ENCODE data around the gene MAN2B2.
"Not testable (repeated sequence)": the region's sequence is repeated elsewhere in the genome, so short reads cannot be mapped to it uniquely, and the experiment has no call there.

Gene MAN2B2

DNA sequence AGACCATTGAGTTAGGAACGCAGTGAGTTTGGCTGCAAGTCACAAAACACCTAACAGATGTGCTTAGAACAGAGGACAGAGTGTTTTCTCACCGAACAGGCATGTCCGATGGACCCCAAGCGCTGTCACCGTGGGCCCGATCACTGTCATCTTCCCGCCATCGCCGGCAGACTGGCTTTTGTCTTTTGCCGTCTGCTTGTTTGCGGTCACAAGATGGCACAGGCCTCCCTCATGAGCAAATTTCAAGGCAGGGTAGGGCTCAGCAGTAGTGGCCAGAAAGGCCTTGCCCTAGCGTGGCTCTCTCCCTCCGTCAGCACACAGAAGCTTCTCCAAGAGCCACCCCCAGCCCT lies 44.1 kb downstream of the MAN2B2 start:
- no peak for DNase-seq

DNA sequence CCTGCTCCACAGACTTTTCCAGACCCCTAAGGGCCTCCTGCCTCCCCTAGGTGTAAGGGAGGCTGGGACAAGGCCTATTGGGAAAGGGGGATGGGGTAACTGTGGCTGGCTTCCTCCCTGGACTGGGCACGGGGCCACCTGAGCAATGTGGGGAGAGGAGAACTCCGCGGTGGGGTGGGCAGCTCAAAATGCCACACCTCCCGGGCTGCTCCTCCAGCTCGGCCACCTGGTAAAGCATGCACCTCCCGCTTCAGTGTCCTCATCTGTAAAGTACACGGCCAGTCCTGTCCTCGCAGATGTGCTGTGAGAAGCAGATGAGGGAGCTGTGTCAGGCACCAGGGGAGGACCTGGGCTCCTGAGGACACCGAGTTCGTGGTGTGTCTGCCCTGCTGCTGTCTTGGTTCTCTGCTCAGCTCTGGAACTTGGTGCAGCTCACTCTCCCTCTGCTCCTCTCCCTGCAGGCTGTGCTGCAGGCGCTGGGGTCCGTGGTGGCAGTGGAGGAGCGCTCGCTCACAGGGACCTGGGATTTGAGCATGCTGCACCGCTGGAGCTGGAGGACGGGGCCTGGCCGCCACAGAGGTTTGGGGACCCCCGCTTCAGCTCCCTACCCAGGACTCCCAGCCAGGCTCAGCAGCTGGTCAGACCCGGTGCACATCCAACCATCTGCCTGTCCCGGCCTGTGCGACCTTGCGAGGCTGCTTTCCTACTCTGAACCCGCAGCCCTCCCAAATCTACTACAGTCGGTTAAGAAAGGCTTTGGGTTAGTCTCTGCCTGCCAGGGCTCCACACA lies 44.7 kb downstream of the MAN2B2 start:
- no peak for DNase-seq

- no peak for DNase-seq
Measured at GRCh38 chr4:6620296-6620695, 45.3 kb downstream of the MAN2B2 start.

DNA sequence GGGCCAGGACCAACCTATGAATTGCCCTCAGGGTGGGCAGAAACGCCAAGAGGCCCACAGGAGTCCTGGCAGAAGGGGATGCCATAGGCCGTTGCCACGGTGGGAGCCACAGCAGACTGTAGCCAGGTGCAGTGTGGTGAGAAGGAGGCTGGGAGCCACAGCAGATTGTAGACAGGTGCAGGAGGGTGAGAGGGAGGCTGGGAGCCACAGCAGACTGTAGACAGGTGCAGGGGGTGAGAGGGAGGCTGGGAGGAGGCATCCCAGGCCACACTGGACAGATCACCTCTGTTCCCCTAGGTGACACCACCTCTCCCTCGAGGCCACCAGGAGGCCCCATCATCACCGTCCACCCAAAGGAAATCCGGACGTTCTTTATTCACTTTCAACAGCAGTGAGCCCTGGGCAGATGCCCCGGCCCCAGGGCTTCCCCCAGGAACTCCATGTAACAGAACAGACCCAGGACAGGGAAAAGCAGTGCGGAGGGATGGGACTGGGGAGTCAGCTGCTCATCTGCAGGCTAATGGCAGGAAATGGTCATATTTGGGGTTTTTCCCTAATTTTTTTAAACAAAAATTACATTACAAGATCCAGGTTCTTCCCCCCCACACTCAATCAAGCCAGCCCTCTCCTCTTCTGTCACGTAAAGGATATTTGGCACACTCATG lies 46.0 kb downstream of the MAN2B2 start:
- no peak for DNase-seq

GRCh38 chr4:6621556-6621927 lies 46.6 kb downstream of the MAN2B2 start:
- no peak for DNase-seq

GRCh38 chr4:6622744-6623143 lies 47.8 kb downstream of the MAN2B2 start:
- no peak for DNase-seq

DNA sequence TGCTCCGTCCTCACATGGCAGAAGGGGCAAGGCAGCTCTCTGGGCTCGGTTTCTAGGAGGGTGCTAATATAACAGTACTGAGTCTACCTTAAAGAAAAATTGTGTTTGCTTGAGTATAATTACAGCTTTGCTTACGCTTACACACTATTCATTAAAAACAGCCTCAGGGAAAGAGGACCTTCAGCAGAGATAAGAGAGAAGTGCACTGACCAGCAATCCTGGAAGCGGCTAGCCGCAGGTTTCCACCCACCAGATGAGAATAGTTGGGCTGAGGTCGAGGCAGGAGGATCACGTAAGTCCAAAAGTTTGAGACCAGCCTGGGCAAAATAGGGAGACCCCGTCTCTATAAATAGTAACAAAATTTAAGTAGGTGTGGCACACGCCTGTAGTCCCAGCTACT lies 50.3 kb downstream of the MAN2B2 start:
- DNase-seq, result no peak

DNA sequence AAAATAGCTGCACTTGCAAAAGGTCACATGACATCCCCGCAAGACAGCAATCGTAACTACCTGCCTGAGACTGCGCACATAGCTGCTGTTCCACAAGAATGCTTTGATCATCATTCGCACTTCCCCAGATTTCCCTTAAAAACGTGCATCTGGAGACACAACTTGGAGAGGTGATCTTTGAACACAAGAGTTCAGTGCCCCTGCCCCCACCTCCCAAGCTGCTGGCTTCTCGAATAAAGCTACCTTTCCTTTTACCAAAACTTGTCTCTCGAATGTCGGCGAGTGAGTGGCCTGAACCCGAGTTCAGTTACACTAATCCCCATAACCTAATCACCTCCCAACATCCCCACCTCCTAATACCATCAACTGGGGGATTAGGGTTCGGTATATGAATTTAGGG lies 51.1 kb downstream of the MAN2B2 start:
- no peak for DNase-seq

DNA sequence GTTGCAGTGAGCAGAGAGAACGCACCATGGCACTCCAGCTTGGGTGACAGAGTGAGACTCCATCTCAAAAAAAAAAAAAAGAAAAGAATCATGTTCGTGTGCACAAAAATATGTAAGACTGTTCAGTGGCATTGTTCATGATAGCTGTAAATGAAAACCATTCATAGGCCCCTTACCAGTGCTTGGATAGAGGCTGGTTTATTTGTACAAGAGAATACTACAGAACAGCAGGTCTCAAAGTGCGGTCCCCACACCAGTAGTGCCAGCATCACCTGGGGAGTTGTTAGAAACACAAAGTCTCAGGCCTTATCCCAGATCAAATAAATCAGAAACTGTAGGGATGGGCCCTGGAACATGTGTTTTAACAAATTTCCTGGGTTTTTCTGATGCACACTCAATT lies 52.8 kb downstream of the MAN2B2 start:
- no peak for DNase-seq

GRCh38 chr4:6628484-6628883 lies 53.5 kb downstream of the MAN2B2 start:
- not testable (repeated sequence) for DNase-seq

GRCh38 chr4:6632125-6632524 lies 57.1 kb downstream of the MAN2B2 start:
- DNase-seq, result no peak

DNA sequence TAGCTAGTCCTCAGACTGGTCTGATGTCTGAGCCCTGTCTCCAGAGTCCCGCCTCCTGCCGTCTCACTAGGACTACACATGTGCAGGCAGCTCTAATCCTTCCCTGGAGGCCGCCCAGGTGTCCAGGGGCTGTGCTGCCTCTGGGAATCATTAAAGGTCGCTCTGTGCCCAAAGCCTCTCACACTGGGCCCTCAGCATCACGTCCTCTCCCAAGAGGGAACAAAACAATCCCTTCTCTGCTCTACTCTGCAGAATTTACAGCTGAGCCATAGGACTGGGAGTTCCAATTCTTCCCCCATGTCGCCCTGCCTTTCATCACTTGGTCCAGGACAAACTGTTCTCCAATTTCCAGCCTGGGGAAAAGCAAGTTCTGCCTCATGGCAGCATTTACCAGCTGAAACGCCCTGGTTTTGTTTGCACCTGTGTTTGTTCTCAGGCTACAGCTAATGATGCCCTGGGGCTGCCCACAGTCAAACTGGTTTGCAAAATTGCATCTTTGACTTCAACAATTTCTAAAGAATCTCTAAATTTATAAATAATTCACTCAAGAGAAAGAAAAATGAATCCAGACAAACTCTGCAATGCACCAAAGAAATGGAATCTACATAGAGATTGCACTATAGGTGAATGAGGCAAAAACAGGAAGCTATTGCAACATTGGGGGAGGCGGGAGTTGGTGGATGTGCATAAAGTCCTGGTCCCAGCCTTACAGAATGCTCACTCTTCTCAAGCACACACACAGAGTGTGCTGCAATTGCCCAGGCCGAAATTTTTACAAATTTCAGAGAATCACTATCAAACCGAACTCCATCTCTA lies 58.3 kb downstream of the MAN2B2 start:
- DNase-seq, result peak; percentile 75

DNA sequence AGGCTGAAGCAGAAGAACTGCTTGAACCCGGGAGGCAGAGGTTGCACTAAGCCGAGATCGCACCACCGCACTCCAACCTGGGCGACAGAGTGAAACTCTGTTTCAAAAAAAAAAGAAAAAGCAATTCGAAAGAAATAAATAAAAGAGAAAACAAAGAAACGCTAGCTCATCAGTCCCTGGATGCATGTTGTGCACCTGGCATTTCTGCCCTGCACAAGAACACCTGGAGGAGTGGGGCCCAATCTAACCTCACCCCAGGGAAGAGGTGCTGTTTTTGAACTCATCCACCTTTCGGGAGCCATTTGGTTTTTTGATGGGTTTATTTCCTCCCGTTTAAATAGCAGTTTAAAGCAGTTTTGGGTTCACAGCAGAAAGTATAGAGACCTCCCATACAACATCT lies 59.8 kb downstream of the MAN2B2 start:
- no peak for DNase-seq

DNA sequence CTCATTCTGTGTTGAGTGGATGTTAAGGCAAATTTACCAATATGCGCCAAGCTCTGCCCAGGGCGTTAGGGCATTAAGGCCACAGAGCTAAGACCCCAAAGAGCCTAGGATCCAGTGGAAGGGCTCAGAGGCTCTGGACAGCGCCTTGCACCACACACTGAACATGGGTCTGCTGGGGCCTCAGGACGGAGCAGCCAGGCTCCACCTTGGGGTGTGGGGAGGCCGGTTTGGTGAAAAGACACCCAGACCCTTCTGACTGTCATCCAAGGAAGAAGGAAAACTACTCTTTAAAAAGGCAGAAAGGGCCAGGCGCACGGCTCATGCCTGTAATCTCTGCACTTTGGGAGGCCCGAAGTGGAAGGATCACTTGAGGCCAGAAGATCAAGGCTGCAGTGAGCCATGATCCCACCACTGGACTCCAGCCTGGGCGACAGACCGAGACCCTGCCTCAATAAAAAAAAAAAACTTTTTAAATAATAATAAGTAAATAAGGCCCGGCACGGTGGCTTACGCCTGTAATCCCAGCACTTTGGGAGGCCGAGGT lies 64.2 kb downstream of the MAN2B2 start:
- DNase-seq, result no peak

- peak; percentile 93 for DNase-seq
Measured at GRCh38 chr4:6640292-6641163, 65.5 kb downstream of the MAN2B2 start, which contains the start of gene MRFAP1. MRFAP1 (plus strand) TSS chr4:6640685; CDS start chr4:6640863, 178 bp downstream.

GRCh38 chr4:6641164-6641970 lies 66.4 kb downstream of the MAN2B2 start:
- DNase-seq, result no peak

- DNase-seq, result no peak
Measured at GRCh38 chr4:6641971-6642320, 67.0 kb downstream of the MAN2B2 start.

DNA sequence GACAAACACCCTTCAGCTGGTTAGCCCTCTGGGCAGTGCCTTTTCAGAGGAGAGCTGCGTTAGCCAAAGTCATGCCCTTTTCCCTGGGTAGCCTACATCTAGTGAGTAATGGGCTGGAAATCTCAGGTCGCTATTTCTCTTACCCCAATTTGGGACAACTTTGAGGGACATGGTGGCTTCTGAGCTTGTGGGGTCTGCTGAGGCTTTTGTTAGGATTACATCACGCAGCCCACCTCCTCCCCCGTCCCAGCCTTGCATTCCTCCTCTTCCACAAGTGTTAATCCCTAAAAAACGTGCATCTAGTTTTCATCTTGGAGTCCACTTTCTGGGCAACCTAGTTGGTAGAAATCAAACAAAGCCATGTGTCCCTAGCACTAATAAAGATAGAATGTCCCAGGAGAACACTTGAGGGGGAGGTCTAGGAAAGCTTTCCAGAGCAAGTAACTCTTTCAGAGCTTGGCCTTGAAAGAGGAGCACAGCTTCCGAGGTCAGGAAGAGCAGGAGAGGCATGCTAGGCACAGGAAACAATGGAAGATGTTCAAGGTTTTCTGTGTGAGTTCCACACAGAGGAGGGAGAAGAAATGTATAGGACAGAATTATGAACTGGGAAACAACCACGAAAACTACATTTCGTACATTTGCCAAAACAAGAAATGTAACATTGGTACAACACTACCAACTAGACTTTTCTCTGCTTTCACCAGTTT lies 68.3 kb downstream of the MAN2B2 start:
- DNase-seq, result no peak

- no peak for DNase-seq
Measured at GRCh38 chr4:6644792-6645530, 70.0 kb downstream of the MAN2B2 start.

GRCh38 chr4:6647169-6647568 lies 72.2 kb downstream of the MAN2B2 start:
- no peak for DNase-seq
